Fibroblast of villous mesenchyme (primary cell): Measurements from ENCODE around the gene IL1RAPL2. TPM values are rescaled to one million over a fixed set of nuclear protein-coding genes. Genes with fewer than 3 reads are reported as not detected.
A peak's percentile ranks its signal among the peaks of the same experiment; 100 is the strongest.

Source experiments
- DNase-seq: peaks from one replicate; pipeline ENCODE4 v3.0.0-alpha.2; 2010; ENCODE audit warnings: low read depth
- H3K4me3 ChIP-seq: 2 replicates; pipeline ENCODE4 v1.5.1; 2011; ENCODE audit warnings: low read depth, mild to moderate bottlenecking, low read length
- CTCF ChIP-seq: IDR thresholded peaks from 2 replicates; pipeline ENCODE4 v1.5.1; 2012; ENCODE audit warnings: low read depth, mild to moderate bottlenecking, low read length; ENCODE audit not compliant: insufficient read depth
- total RNA-seq: library from RNA; depleted of rRNA; stranded (reverse); fragments of >200 nt; gene quantifications from 2 replicates; pipeline ENCODE4 v1.2.3, GENCODE V29; 2012

Gene IL1RAPL2
- total RNA-seq, 1 donor: 0.43 TPM

DNA sequence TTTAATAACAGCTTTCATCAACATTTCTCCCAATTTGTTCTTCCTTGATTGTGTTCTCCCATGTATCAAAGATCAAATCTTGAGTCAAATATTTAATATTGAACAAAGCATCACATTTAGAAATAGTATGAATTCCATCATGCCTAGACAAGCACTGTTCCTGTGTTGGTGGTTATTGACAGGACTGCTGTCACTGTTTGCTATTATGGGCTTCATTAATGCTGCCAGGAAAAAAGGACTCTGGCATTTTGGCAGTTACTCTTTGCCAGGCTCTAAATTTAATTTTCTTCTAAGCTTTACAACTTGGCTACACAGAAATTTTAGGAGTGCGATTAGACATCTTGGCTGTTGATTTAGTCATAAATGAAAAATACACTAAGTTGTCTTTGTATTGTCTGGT lies 960.4 kb downstream of the IL1RAPL2 start:
- no peak for DNase-seq

GRCh38 chrX:105527759-105528158 lies 961.8 kb downstream of the IL1RAPL2 start:
- H3K4me3 ChIP-seq: no peak overlapping the region
- DNase-seq: no peak
- TF ChIP-seq CTCF: no peak

More for the DNA sequence above, 960.4 kb downstream of the IL1RAPL2 start:
- H3K4me3 ChIP-seq: no peak overlapping the region
- no peak for TF ChIP-seq CTCF

DNA sequence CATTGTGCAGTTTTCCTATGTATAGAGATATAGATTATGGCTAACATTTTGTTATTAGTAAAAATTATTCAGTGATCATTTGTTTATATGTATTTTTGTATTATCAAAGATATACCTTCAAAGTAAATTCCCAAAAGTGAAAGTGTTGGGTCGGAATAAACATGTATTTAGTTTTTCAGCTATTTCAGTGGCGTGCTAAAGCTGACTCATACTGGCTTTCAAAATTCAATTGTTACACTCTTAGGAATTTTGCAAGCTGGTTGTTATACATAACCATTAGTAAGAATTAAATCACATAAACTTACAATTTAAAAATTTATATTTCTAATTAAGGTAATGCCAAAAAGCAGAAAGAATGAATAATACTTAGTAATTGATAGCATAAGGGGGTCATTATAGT lies 968.0 kb downstream of the IL1RAPL2 start:
- DNase-seq: no peak
- TF ChIP-seq CTCF: no peak
- H3K4me3 ChIP-seq: no peak overlapping the region

- no peak for DNase-seq
- TF ChIP-seq CTCF: no peak
- H3K4me3 ChIP-seq: no peak overlapping the region
Observed at GRCh38 chrX:105543283-105543682, 977.3 kb downstream of the IL1RAPL2 start.

DNA sequence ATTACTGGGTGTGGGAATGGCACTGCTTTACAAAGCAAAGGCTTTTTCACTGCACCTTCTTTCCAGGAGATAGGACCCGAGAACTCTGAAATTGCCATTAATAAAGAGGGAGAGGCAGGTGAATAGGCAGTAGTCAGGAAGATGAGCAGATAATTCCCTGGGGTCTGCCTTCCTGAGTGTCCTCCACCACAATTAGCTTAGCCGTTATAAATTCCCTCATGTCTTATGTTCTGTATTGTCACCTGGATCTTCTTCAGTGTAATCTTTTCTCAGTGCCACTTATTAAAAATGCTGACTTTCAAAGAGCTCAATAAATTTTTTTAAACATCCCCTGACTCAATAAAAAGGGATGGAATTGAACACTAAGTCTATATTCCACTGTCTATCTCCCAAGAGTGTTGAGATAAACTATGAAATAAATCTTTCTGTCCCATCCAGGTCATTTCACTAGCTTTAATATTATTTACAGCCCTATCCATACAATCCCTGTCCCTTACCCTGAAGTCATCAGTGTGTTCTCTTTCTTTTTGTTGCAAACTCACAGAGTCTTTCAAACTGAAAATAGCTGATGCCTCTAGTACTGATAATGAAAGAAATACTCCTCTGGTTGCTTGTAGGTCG lies 984.2 kb downstream of the IL1RAPL2 start:
- H3K4me3 ChIP-seq: no peak overlapping the region
- DNase-seq: no peak
- no peak for TF ChIP-seq CTCF

DNA sequence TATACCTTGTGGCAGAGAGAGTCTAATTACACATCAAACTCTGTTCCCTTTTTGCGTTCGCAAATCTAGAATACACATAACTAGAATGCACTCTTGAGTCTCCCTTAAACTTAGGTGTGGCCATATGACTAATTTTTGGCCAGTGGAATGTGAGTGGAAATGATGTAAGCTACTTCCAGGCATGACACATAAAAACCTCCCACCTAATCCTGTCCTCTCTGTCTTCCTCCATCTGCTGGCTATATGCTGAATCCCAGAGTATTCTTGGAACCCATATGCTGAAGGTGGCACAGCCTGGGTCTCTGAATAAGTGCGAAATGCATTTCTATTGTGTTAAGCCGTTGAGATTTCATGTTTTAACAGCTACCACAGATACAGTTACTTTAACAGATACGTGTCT lies 986.4 kb downstream of the IL1RAPL2 start:
- TF ChIP-seq CTCF: no peak
- peak; percentile 1 for DNase-seq
- no peak overlapping the region for H3K4me3 ChIP-seq

DNA sequence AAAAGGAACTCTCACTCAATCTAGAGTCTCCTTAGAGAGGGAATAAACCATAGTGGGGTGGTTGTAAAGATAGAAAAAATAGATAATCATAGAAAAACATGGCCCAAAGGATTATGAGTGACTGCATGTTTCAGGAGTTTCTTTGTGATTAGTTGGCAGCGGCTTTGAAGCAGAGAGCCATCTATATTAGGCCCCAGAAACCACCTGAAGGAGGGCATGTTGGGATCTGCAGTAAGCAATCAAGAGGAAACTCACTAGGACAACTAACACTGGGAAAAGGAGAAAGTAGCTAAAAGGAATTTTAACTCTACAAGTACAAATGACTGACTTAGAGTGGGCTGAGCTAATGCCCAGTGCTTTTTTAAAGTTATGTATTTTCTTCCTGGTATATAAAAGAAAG lies 987.1 kb downstream of the IL1RAPL2 start:
- DNase-seq: no peak
- no peak for TF ChIP-seq CTCF
- H3K4me3 ChIP-seq: no peak overlapping the region
